H1 (cell line): Measurements from ENCODE around the gene ANGPTL8. TPM values are rescaled to one million over a fixed set of nuclear protein-coding genes. Genes with fewer than 3 reads are reported as not detected.

Experiments used
- NRF1 ChIP-seq: IDR thresholded peaks from 2 replicates; pipeline ENCODE4 v1.6.1; 2011; ENCODE audit warnings: mild to moderate bottlenecking, low read depth, low read length, improper control_type of control experiment
- ZNF274 ChIP-seq: IDR thresholded peaks from 2 replicates; pipeline ENCODE4 v1.7.0; 2012; ENCODE audit warnings: low read length, borderline replicate concordance; ENCODE audit errors: extremely low read depth
- polyA plus RNA-seq, 7 experiments: library from polyadenylated mRNA; depleted of rRNA in 3 of 7; stranded (reverse) in 5 of 7; unstranded in 2 of 7; fragments of >200 nt in 5 of 7; fragments of 200-250 nt in 2 of 7; gene quantifications; 1 replicate in 5 of 7; 2 replicates in 1 of 7; 4 replicates in 1 of 7; pipeline versions ENCODE4 v1.2.1 to v1.2.3, GENCODE V29; 2011 to 2013; ENCODE audit warnings: missing spikeins in 2 of 7, mixed read lengths in 2 of 7
- total RNA-seq: library from RNA; stranded (reverse); fragmentation: NEBNext Ultra II Directional; extraction: Animal tissue kit (Norgen Biotek cat#: 25700); gene quantifications from 2 replicates; pipeline ENCODE4 v1.2.1, GENCODE V29; 2021

ANGPTL8 gene
- total and polyA plus RNA-seq, 2 of the 8 experiments (the other 6 are each of a cell fraction or from before 2014, with no cell fraction given) = not detected

GRCh38 chr19:11248852-11249251, 9.4 kb downstream of the ANGPTL8 start (continued):
- no peak for TF ChIP-seq NRF1
- no peak for TF ChIP-seq ZNF274
